ENCODE data around the gene APBB2. TPM values are rescaled to one million over a fixed set of nuclear protein-coding genes. Genes with fewer than 3 reads are reported as not detected.

APBB2 gene
- total and polyA plus RNA-seq, 2 experiments from 2014 or later = 35.8 to 74.8 TPM

GRCh38 chr4:41209187-41209586 is 5.2 kb downstream of the APBB2 start:
- Histone ChIP-seq H3K27me3 (ENCODE audit: insufficient read depth) (peaks cover 13% of the 10 kb centered on the region; the same call in 1 of the 2 replicates), H3F3A (replicated peaks; ENCODE audit: low read depth) (0 out of 2 replicates have a peak, but pooled peaks cover 2% of the 10 kb centered on the region), H3K4me1 (ENCODE audit: insufficient read depth) (peaks cover 39% of the 10 kb centered on the region), H3K36me3 (ENCODE audit: insufficient read depth) (no peaks in the 10 kb centered on the region), H3K27ac (ENCODE audit: low read depth) (no peak overlapping the region), H2AFZ (no peak overlapping the region), H3K9me2 (ENCODE audit: insufficient read depth) (no peaks in the 10 kb centered on the region), H4K20me1 (replicated peaks; ENCODE audit: insufficient read depth) (peaks cover 31% of the 10 kb centered on the region), H3K79me2 (replicated peaks; ENCODE audit: insufficient read depth) (peaks cover 94% of the 10 kb centered on the region), H3K4me3 (no peak overlapping the region), H3K4me2 (no peak overlapping the region)
- H3K27me3 Mint-ChIP-seq (ENCODE audit: insufficient read depth, low read depth, poor library complexity) = peaks cover 10% of the 10 kb centered on the region
- no peaks in the 10 kb centered on the region; the same call in 2 of the 3 replicates for H3K36me3 Mint-ChIP-seq (ENCODE audit: low read depth)
- no peak overlapping the region for H3K27ac Mint-ChIP-seq
- ATAC-seq (no peak), DNase-seq (ENCODE audit: low spot score) (no peak)
- TF ChIP-seq ZNF114 (CRISPR knock-in tag; IDR thresholded peaks at IDR 0.05) (no peak), EZH2phosphoT487 (IDR thresholded peaks at IDR 0.05; ENCODE audit: unreplicated experiment) (no peak), NANOG (IDR thresholded peaks at IDR 0.05; ENCODE audit: borderline replicate concordance) (no peak), ZNF331 (CRISPR knock-in tag; IDR thresholded peaks at IDR 0.05; ENCODE audit: low read depth) (no peak), STAT1 (IDR thresholded peaks at IDR 0.05; ENCODE audit: unreplicated experiment) (no peak), POLR2AphosphoS5 (IDR thresholded peaks at IDR 0.05; ENCODE audit: low read depth) (no peak), EZH2 (IDR thresholded peaks at IDR 0.05; ENCODE audit: low read depth, unreplicated experiment) (no peak), JUNB (IDR thresholded peaks at IDR 0.05; ENCODE audit: unreplicated experiment) (no peak), ETS1 (IDR thresholded peaks at IDR 0.05) (no peak)
- TF ChIP-seq, protein P1, sequence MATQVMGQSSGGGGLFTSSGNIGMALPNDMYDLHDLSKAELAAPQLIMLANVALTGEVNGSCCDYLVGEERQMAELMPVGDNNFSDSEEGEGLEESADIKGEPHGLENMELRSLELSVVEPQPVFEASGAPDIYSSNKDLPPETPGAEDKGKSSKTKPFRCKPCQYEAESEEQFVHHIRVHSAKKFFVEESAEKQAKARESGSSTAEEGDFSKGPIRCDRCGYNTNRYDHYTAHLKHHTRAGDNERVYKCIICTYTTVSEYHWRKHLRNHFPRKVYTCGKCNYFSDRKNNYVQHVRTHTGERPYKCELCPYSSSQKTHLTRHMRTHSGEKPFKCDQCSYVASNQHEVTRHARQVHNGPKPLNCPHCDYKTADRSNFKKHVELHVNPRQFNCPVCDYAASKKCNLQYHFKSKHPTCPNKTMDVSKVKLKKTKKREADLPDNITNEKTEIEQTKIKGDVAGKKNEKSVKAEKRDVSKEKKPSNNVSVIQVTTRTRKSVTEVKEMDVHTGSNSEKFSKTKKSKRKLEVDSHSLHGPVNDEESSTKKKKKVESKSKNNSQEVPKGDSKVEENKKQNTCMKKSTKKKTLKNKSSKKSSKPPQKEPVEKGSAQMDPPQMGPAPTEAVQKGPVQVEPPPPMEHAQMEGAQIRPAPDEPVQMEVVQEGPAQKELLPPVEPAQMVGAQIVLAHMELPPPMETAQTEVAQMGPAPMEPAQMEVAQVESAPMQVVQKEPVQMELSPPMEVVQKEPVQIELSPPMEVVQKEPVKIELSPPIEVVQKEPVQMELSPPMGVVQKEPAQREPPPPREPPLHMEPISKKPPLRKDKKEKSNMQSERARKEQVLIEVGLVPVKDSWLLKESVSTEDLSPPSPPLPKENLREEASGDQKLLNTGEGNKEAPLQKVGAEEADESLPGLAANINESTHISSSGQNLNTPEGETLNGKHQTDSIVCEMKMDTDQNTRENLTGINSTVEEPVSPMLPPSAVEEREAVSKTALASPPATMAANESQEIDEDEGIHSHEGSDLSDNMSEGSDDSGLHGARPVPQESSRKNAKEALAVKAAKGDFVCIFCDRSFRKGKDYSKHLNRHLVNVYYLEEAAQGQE (IDR thresholded peaks at IDR 0.05; ENCODE audit: unreplicated experiment) = no peak
- TF ChIP-seq, protein P2, sequence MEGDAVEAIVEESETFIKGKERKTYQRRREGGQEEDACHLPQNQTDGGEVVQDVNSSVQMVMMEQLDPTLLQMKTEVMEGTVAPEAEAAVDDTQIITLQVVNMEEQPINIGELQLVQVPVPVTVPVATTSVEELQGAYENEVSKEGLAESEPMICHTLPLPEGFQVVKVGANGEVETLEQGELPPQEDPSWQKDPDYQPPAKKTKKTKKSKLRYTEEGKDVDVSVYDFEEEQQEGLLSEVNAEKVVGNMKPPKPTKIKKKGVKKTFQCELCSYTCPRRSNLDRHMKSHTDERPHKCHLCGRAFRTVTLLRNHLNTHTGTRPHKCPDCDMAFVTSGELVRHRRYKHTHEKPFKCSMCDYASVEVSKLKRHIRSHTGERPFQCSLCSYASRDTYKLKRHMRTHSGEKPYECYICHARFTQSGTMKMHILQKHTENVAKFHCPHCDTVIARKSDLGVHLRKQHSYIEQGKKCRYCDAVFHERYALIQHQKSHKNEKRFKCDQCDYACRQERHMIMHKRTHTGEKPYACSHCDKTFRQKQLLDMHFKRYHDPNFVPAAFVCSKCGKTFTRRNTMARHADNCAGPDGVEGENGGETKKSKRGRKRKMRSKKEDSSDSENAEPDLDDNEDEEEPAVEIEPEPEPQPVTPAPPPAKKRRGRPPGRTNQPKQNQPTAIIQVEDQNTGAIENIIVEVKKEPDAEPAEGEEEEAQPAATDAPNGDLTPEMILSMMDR (conservative IDR thresholded peaks at IDR 0.05; ENCODE audit: low read depth in 2 of 2) = no peak
- no peaks in the 10 kb centered on the region for H3K9me3 Mint-ChIP-seq
- no peak overlapping the region for H3K4me3 Mint-ChIP-seq
- H3K4me1 Mint-ChIP-seq = peaks cover 43% of the 10 kb centered on the region
